ENCODE results near the gene ACTG1.

DNA sequence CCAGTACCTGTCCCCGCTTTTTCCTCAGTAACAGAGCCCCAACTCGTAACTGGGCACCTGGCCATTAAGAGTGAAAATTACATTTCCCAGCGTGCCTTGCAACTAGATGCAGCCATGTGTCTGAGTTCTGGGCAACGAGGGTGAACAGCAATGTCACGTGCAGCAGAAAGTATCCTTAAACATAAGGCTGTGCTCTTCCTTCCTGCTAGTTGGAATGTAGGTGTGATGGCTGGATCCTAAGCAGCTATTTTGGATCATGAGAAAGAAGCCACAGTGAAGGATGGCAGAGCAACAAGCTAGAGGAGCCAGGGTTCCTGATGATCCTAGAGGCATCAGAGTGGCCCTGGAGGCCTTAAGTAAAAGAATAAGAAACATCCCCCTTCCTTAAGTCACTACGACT lies 36.0 kb downstream of the ACTG1 start:
- TF ChIP-seq FOS (IDR thresholded peaks at IDR 0.05; ENCODE audit: low read depth, low read length) (no peak), RCOR1 (IDR thresholded peaks at IDR 0.05; ENCODE audit: insufficient replicate concordance, low read length) (no peak), POLR2A (IDR thresholded peaks at IDR 0.05; ENCODE audit: low read depth, low read length) (no peak), SMC3 (IDR thresholded peaks at IDR 0.05; ENCODE audit: low read depth, low read length) (no peak), CEBPB (IDR thresholded peaks at IDR 0.05; ENCODE audit: low read depth, low read length) (no peak), CHD1 (IDR thresholded peaks at IDR 0.05; ENCODE audit: low read depth, low read length) (no peak), RFX5 (IDR thresholded peaks at IDR 0.05; ENCODE audit: low read depth, low read length) (no peak), MAZ (IDR thresholded peaks at IDR 0.05; ENCODE audit: borderline replicate concordance, low read depth, low read length) (no peak)
- TF ChIP-seq, protein P1, sequence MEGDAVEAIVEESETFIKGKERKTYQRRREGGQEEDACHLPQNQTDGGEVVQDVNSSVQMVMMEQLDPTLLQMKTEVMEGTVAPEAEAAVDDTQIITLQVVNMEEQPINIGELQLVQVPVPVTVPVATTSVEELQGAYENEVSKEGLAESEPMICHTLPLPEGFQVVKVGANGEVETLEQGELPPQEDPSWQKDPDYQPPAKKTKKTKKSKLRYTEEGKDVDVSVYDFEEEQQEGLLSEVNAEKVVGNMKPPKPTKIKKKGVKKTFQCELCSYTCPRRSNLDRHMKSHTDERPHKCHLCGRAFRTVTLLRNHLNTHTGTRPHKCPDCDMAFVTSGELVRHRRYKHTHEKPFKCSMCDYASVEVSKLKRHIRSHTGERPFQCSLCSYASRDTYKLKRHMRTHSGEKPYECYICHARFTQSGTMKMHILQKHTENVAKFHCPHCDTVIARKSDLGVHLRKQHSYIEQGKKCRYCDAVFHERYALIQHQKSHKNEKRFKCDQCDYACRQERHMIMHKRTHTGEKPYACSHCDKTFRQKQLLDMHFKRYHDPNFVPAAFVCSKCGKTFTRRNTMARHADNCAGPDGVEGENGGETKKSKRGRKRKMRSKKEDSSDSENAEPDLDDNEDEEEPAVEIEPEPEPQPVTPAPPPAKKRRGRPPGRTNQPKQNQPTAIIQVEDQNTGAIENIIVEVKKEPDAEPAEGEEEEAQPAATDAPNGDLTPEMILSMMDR (conservative IDR thresholded peaks at IDR 0.05; ENCODE audit: low read depth, low read length) = no peak
